ENCODE measurements around the gene ATP5MC3.

ATP5MC3 gene

DNA sequence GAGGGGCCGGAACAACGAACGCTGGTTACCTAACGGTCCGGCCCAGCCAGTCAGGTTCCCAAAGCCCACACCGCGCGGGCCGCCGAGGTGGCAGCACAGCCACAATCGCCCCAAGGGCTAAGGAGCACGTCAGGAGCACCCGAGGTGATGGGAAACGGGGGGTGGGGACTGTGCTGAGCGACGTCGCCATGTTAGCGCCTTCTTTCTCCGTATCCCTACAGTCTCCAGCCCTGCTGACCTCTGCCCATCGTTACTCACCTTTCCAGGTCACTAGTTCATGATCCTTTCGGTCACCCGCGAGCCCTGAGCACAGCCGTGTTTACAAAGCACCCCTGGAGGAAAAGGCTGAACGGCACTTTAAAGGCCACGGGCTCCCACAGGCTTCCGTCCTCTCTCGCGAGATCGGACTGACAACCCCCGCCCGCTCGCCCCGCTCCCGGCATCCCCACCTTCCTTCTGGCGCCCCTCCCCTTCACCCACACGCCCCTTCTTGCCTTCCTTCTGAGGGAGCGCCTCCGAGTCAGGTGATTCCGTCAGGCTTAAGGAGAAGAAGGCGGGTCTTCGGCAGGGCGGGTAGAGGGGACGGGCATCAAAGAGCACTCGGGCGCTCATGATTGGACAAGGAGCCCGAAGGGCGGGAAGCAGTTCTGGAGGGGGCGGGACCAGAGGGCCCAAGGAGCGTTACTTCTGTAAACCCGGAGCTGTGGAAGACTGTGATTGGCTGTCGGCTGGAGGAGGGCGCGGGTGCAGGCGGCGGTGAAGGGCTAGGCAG, 13.5 kb downstream of the ATP5MC3 start, which contains the start of gene ATF2:
Gene ATF2, minus strand, starts transcription at position 412 of the 772 bp plus-strand sequence. CDS start 31,760 bp downstream, outside the sequence.
- ATAC-seq = peak; percentile 93

- ATAC-seq = peak in 1 of 2 donors; percentile 1
Observed at GRCh38 chr2:175167076-175167791, 14.3 kb downstream of the ATP5MC3 start.

GRCh38 chr2:175166216-175166824, 15.2 kb downstream of the ATP5MC3 start:
- no peak for ATAC-seq

GRCh38 chr2:175164235-175164634, 17.3 kb downstream of the ATP5MC3 start:
- ATAC-seq = no peak

- ATAC-seq = no peak
Observed at GRCh38 chr2:175158894-175159293, 22.6 kb downstream of the ATP5MC3 start.

- no peak for ATAC-seq
Observed at GRCh38 chr2:175156534-175156933, 25.0 kb downstream of the ATP5MC3 start.

DNA sequence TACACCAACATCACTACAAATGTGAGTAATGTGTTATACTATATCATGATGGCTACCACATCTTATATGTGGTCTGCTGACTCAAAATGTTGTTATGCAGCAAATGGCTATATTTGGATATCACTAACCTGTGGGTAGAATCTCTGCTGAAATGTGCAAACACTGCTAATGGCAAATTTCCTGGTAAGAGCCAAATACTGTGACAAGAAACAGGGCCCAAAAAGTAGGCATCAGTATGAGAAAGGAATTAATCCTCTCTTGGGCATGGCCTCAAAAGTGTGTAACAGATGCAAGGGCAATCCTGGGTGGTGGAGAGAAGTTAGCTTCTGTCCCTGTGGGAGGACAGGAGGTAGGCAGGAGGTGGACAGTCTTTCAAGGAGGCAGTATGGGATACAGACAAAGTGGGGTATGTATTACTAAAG, 26.8 kb downstream of the ATP5MC3 start:
- ATAC-seq = peak; percentile 92 to 93

- peak; percentile 60 to 74 for ATAC-seq
Observed at GRCh38 chr2:175152242-175152641, 29.3 kb downstream of the ATP5MC3 start.

DNA sequence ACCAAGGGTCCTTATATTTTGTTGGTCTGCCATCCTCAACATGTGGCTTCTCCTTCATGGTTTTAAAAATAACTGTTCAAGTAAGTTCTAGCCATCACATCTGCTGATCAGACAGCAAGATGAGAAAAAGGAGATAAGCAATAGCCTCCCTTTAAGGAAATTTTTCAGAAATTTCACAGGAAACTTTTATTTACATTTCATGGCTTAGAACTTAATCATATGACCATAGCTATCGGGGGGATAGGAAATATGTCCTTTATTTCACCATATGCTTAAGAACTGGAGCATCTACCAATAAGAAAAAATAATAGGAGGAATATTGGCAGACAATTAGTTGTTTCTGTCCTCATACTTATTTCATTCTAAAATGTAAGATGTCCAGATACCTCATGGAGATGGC, 29.7 kb downstream of the ATP5MC3 start:
- ATAC-seq = no peak

DNA sequence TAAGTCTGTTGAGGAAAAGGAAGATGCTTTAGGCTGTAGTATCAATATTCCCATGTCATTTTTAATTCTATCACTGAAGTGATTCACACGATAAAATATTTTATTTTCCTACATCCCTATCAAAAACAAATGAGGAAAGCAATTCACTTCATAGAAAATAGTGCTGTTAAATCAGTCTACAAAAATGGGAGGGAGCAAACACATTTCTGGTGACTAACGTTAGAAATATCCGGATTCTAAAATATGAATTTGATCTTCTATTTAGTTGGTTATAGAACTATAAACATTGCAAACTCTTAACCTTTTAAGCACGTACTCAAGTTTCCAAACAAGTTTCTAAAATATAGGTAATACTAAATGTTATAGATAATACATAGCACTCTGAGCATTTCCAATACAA, 34.3 kb downstream of the ATP5MC3 start:
- ATAC-seq = no peak

- ATAC-seq = no peak
Observed at GRCh38 chr2:175143678-175144077, 37.8 kb downstream of the ATP5MC3 start.

DNA sequence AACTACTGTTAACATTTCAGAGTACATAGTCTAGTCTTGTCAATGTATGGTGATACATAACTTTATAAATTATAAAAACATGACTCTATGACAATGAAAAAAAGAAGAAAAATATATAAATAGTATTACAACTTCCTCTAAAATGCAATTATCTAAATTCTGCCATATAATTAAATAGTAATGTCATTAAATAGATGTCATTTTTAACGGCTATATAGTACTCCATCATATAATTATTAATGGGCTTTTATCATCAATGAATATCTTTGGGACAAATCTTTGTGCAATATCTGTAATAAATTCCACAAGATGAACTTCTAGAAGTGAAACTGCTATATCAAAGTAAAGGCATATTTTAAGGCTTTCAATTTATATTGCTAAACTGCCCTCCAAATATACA, 38.3 kb downstream of the ATP5MC3 start:
- ATAC-seq = no peak

DNA sequence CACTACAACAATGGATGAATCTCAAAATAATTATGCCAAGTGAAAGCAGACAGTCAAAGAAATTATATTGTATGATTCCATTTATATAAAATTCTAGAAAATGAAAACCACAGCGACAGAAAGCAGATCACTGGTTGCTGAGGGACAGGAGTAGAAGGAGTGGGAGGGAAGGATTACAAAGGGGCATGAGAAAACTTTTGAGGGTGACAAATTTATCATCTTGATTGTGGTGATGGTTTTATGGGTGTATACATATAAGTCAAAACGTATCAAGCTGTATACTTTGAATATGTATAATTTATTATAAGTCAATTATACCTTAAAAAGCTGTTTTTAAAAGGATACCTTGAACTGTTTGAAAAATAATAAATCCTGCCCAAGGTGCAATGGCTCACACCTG, 41.2 kb downstream of the ATP5MC3 start:
- no peak for ATAC-seq

DNA sequence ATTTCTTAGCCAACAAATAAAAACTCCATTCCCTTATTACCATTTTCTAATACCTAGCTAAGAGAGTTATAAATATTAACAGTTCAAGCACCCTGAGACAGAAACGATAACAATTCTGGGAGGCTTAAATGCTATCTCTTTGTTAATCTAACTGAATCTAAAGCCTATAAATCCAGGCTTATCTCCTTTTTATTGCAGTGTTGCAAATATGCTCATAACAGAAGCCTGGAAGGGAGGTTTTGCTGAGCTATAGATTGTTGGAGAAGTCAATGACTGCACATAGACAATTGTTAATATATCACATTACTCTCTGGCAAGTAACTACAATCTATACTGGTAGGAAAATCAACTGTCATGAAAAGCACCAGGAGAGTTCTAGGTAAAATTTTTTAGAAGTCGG, 43.7 kb downstream of the ATP5MC3 start:
- no peak for ATAC-seq

DNA sequence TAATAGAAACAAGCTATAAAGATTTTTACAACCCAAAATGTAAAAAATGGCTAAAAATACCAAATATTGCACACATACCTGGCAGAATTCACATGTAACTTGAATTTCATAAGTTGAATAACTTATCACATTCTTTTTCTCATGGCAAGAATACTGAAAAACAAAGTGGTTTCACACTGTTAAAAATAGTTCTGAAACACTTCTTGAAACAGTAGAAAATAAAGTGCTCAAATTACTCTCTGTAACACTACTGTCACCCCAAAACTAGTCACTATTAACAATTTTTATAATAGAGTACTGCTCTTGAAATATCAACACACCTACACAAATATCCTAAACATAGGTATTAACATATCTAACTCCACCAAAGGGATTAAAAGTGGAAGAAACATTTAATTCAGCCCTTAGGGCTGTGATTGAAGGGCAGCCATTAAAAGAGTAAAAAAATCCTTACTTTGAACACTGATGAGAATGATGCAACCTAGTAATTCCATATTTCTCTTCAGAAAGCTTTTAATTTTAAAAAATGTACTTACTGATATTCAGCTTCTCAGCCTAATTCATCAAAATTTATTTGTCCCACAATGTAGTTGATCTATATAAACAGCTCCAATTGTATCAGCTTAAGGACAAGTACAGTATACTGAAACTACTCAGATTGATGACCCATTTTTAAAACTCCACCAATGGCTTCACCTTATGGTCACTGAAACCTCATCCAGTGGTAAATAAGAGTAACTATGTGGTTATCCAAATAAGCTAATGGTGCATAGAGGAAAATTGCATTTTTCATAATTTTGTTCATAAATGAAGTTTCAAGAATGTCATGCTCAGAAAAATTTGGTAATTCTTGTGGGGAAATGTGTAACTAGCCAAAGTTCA, 44.9 kb downstream of the ATP5MC3 start:
- no peak for ATAC-seq

DNA sequence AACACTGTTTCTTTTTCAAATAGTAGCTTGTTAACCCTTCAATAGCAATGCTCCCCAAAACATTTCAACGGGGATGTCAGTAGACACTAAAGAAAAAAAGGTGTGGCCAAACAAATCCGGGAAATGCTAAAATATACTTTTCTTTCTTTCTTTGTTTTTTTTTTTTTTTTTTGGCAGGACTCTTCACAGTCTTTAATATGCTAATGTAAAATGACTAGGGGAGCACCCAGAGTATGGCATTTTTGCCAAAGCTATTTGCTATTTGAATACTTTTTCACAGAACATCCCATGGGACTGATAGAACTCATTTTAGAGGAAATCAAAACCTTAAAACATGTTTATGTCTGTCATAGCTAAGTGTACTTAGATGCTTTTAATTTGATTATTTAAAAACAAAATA, 45.6 kb downstream of the ATP5MC3 start:
- ATAC-seq = no peak

GRCh38 chr2:175135177-175135576, 46.3 kb downstream of the ATP5MC3 start:
- ATAC-seq = no peak

GRCh38 chr2:175131252-175131651, 50.3 kb downstream of the ATP5MC3 start:
- no peak for ATAC-seq

- ATAC-seq = no peak
Observed at GRCh38 chr2:175126661-175127060, 54.8 kb downstream of the ATP5MC3 start.
